ENCODE measurements around the gene MMEL1. TPM values are rescaled to one million over a fixed set of nuclear protein-coding genes. Genes with fewer than 3 reads are reported as not detected.
A peak's percentile ranks its signal among the peaks of the same experiment; 100 is the strongest.

The MMEL1 gene
- total and polyA plus RNA-seq, 2 donors (not counting 3 experiments of a cell fraction or from before 2014, with no cell fraction given), result 1.1 to 1.2 TPM

- intact Hi-C loops (cut with micrococcal nuclease) (no loop called here), dilution Hi-C loops (cut with MboI; ENCODE audit: extremely low pct_ligation_motif_present, low sequenced_read_pairs) (no loop called here)
- Histone ChIP-seq H3K4me1 (ENCODE audit: control insufficient read depth, extremely low read depth, insufficient read depth, low read length) (peaks cover 8% of the 10 kb centered on the region), H3K27me3 (ENCODE audit: control insufficient read depth in 2 of 2, insufficient read depth in 2 of 2, low read length in 2 of 2) (no peaks in the 10 kb centered on the region), H3K79me2 (ENCODE audit: control insufficient read depth, insufficient read depth, low read length) (no peaks in the 10 kb centered on the region), H3K9me3 (replicated peaks; ENCODE audit: control insufficient read depth, insufficient read depth, low read length) (no peaks in the 10 kb centered on the region), H3K27ac (ENCODE audit: insufficient read depth, low read depth, low read length) (no peak overlapping the region), H3K9me1 (replicated peaks; ENCODE audit: control insufficient read depth, extremely low read depth, insufficient read depth, low read length) (no peaks in the 10 kb centered on the region), H2AFZ (ENCODE audit: low read depth, low read length) (peak overlapping the region; percentile 94), H3K4me3 (replicated peaks in 1 of 3; ENCODE audit: insufficient read depth in 1 of 3, low read depth in 1 of 3, low read length in 3 of 3) (no peak overlapping the region), H4K20me1 (replicated peaks; ENCODE audit: control insufficient read depth, extremely low read depth, insufficient read depth, low read length) (no peaks in the 10 kb centered on the region), H3K36me3 (ENCODE audit: control insufficient read depth in 2 of 2, extremely low read depth in 1 of 2, insufficient read depth in 2 of 2, low read length in 2 of 2) (peaks cover 3% of the 10 kb centered on the region in 2 experiments), H3K4me2 (ENCODE audit: insufficient read depth, low read length) (peak overlapping the region; percentile 37), H3K9ac (replicated peaks; ENCODE audit: extremely low read depth, insufficient read depth, low read length) (no peak overlapping the region)
- DNase-seq (ENCODE audit: low read depth, low spot score) (no peak), FAIRE-seq (no peak)
- ChIA-PET POLR2A (no interaction called here), CTCF (no interaction called here)
- no TSS peak for BruUV-seq (replicated peaks)
- TF ChIP-seq GATA2 (IDR thresholded peaks at IDR 0.05; ENCODE audit: insufficient read depth, insufficient read length, low read depth, low read length) (no peak), CTCF (IDR thresholded peaks at IDR 0.05; ENCODE audit: extremely low read depth in 1 of 2, insufficient read depth in 1 of 2, low read depth in 1 of 2, low read length in 2 of 2) (no peak), POLR2AphosphoS5 (IDR thresholded peaks at IDR 0.05; ENCODE audit: insufficient read depth, low read depth, low read length) (no peak), POLR2A (IDR thresholded peaks at IDR 0.05; ENCODE audit: low read depth, low read length) (no peak), JUN (IDR thresholded peaks at IDR 0.05; ENCODE audit: borderline replicate concordance, insufficient read depth, insufficient read length, low read depth) (no peak)
Observed at GRCh38 chr1:2593251-2593878, 39.5 kb downstream of the MMEL1 start.

- H3K9ac ChIP-seq (replicated peaks; ENCODE audit: extremely low read depth, insufficient read depth, low read length), result no peak overlapping the region
- TF ChIP-seq FOS (IDR thresholded peaks at IDR 0.05; ENCODE audit: borderline replicate concordance, insufficient read depth, low read length) (no peak), POLR2AphosphoS5 (IDR thresholded peaks at IDR 0.05; ENCODE audit: insufficient read depth, low read depth, low read length) (no peak), CTCF (IDR thresholded peaks at IDR 0.05; ENCODE audit: extremely low read depth in 1 of 2, insufficient read depth in 1 of 2, low read depth in 1 of 2, low read length in 2 of 2) (no peak), JUN (IDR thresholded peaks at IDR 0.05; ENCODE audit: borderline replicate concordance, insufficient read depth, insufficient read length, low read depth) (no peak)
- no peak for FAIRE-seq
- ChIA-PET POLR2A (no interaction called here), CTCF (no interaction called here)
- H3K9me3 ChIP-seq (replicated peaks; ENCODE audit: control insufficient read depth, insufficient read depth, low read length), result no peaks in the 10 kb centered on the region
- H4K20me1 ChIP-seq (replicated peaks; ENCODE audit: control insufficient read depth, extremely low read depth, insufficient read depth, low read length), result no peaks in the 10 kb centered on the region
- DNase-seq (ENCODE audit: low read depth, low spot score), result no peak
- peaks cover 3% of the 10 kb centered on the region in 2 experiments for H3K36me3 ChIP-seq (ENCODE audit: control insufficient read depth in 2 of 2, extremely low read depth in 1 of 2, insufficient read depth in 2 of 2, low read length in 2 of 2)
- no peak overlapping the region for H3K27ac ChIP-seq (ENCODE audit: insufficient read depth, low read depth, low read length)
- peaks cover 8% of the 10 kb centered on the region for H3K4me1 ChIP-seq (ENCODE audit: control insufficient read depth, extremely low read depth, insufficient read depth, low read length)
- no peaks in the 10 kb centered on the region for H3K9me1 ChIP-seq (replicated peaks; ENCODE audit: control insufficient read depth, extremely low read depth, insufficient read depth, low read length)
- no TSS peak for BruUV-seq (replicated peaks)
- intact Hi-C loops (cut with micrococcal nuclease), result no loop called here
- no peaks in the 10 kb centered on the region for H3K79me2 ChIP-seq (ENCODE audit: control insufficient read depth, insufficient read depth, low read length)
- H2AFZ ChIP-seq (ENCODE audit: low read depth, low read length), result peak overlapping the region; percentile 5
- dilution Hi-C loops (cut with MboI; ENCODE audit: extremely low pct_ligation_motif_present, low sequenced_read_pairs), result no loop called here
- H3K4me2 ChIP-seq (ENCODE audit: insufficient read depth, low read length), result no peak overlapping the region
- H3K4me3 ChIP-seq (replicated peaks in 1 of 3; ENCODE audit: insufficient read depth in 1 of 3, low read depth in 1 of 3, low read length in 3 of 3), result no peak overlapping the region
- H3K27me3 ChIP-seq (ENCODE audit: control insufficient read depth in 2 of 2, insufficient read depth in 2 of 2, low read length in 2 of 2), result no peaks in the 10 kb centered on the region
Observed at GRCh38 chr1:2592672-2593071, 40.1 kb downstream of the MMEL1 start.

All from endothelial cell of umbilical vein (primary cell).